ENCODE measurements around the gene IMP3.
"Not testable (repeated sequence)": the region's sequence is repeated elsewhere in the genome, so short reads cannot be mapped to it uniquely, and the experiment has no call there.

IMP3 gene

GRCh38 chr15:75649848-75650247 lies 9.8 kb upstream of the IMP3 start:
- no peak for DNase-seq

DNA sequence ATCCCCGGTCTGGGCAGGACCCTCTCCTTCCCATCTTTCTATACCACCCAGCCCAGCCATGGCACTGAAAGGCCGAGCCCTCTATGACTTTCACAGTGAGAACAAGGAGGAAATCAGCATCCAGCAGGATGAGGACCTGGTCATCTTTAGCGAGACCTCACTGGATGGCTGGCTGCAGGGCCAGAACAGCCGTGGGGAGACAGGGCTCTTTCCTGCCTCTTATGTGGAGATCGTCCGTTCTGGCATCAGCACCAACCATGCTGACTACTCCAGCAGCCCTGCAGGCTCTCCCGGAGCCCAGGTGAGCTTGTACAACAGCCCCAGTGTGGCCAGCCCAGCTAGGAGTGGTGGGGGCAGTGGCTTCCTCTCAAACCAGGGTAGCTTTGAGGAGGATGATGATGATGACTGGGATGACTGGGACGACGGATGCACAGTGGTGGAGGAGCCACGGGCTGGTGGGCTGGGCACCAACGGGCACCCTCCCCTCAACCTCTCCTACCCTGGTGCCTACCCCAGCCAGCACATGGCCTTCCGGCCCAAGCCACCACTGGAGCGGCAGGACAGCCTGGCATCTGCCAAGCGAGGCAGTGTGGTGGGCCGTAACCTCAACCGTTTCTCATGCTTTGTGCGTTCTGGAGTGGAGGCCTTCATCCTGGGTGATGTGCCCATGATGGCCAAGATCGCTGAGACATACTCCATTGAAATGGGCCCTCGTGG lies 9.2 kb upstream of the IMP3 start:
- DNase-seq = no peak

- no peak for DNase-seq
Observed at GRCh38 chr15:75648156-75649000, 8.4 kb upstream of the IMP3 start.

DNA sequence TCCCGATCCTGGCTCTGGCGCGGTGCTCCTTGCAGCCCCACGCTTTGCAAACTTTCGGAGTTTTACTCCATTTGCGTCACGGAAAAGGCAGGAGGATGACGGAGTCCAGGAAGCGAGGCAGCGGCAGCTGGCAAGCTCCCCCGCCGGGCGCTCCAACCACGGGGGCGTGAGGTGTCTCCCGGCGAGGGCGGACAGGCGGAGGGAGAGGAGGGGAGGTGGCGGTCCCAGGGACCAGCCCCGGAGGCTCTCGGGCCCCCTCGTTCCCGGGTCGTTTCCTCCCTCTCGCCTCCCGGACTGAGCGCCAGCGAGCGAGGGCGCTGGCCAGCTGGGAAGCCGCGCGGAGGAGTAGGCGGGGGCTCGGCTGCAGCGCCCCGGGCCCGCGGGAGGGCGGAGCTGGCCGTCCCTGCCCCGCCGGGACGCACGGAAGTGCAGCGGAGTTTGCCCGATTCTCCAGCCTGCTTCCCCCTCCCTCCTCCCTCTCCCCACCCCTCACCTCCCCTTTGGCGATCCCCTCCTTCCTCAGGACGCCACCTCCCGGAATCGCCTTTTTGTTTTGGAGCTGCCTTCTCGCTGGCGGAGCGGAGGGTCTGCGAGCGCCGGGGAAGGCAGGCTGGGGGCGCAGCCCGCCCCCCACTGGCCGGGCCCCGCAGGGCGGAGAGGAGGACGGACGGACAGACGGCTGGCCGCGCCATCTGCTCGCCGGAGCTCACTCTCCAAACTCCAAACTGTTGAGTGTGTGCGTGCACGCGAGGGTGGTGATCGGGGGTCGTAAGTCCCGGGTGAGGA lies 7.5 kb upstream of the IMP3 start, which contains the start of gene SNX33:
Gene SNX33, plus strand, starts transcription at position 543 of the 786 bp plus-strand sequence. CDS start 1,191 bp downstream, outside the sequence.
- peak; percentile 23 for DNase-seq

DNA sequence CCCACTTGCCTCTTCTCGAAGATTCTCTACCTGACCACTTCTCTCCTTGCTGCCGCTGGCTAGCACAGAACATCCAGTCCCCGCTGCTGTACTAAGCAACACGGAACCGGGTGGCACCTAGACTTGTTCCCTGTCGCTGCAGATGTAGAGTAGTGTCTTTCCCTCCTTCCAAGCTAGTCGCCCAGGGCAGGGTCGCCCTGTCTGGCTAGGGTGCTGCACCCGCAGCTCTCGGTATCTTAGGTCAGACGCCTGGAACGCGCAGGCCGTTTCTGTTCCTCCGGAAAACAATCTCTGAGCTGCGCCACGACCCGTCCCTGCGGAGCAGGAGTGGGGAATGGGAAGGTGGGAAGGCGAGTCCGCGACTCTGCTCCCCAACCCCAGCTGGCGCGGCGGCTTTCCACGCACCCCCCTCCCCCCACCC lies 6.9 kb upstream of the IMP3 start:
- DNase-seq = no peak

GRCh38 chr15:75646112-75646943 lies 6.3 kb upstream of the IMP3 start:
- no peak for DNase-seq

GRCh38 chr15:75644376-75644775 lies 4.4 kb upstream of the IMP3 start:
- no peak for DNase-seq

- no peak for DNase-seq
Observed at GRCh38 chr15:75641603-75642002, 1.6 kb upstream of the IMP3 start.

DNA sequence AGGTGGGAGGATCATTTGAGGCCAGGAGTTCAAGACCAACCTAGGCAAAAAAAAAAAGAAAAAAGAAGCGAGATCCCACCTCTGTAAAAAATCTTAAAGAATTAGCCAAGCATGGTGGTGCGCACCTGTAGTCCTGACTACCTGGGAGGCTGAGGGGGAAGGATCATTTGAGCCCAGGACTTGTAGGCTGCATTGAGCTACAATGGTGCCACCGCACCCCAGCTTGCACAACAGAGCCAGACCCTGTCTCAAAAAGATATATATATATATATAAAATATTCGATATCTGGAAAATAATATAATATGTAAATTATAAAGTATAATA lies 1.1 kb upstream of the IMP3 start:
- no peak for DNase-seq

- DNase-seq = peak; percentile 62
Observed at GRCh38 chr15:75640483-75641178, 607 bp upstream of the IMP3 start.

DNA sequence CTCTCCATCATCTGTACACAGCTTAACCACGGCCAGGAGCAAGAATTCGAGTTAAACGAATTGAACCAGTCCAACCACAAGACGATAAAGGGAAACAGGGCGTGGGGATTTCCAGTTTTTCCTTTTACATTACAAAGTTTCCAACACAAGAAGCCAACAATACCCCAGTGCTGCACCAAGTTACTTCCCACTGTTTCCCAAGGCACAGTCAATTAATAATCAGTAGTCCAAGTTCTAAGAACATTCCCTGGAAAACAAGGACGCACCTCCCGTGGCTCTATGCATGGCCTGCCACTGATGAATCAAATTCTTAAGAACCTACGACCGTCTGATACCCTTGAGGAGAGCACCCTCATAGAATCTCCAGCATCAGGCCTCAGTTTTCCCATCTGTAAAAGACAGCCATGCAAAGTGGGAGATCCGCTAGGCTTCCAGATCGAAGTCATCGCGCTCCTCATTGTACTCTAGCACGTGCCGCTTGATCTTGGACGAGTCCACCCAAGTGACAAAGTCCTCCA lies 774 bp downstream of the IMP3 start:
- DNase-seq = no peak

- DNase-seq = no peak
Observed at GRCh38 chr15:75637245-75638009, 2.6 kb downstream of the IMP3 start.

DNA sequence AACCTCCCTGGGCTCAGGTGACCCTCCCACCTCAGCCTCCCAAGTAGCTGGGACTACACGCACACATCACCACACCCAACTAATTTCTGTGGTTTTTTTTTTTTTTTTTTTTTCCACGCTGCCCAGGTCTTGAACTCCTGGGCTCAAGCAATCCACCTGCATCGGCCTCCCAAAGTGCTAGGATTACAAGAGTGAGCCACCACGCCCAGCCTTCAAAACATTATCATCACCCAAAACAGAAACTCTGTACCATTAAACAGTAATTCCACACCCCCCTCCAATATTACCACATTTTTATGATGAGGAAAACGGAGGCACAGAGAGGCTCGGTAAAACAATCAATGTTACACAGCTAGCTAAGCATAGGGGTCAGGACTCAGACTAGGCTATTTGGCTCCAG lies 4.0 kb downstream of the IMP3 start:
- no peak for DNase-seq

- not testable (repeated sequence) for DNase-seq
Observed at GRCh38 chr15:75633922-75634321, 6.1 kb downstream of the IMP3 start.

- no peak for DNase-seq
Observed at GRCh38 chr15:75631935-75632334, 8.1 kb downstream of the IMP3 start.

GRCh38 chr15:75625542-75626347 lies 14.3 kb downstream of the IMP3 start, which contains the start of gene SNUPN:
TSS of gene SNUPN (minus strand) at chr15:75625725. CDS start at chr15:75621051, 4,674 bp downstream.
- peak; percentile 75 for DNase-seq

GRCh38 chr15:75622505-75622904 lies 17.5 kb downstream of the IMP3 start:
- no peak for DNase-seq

DNA sequence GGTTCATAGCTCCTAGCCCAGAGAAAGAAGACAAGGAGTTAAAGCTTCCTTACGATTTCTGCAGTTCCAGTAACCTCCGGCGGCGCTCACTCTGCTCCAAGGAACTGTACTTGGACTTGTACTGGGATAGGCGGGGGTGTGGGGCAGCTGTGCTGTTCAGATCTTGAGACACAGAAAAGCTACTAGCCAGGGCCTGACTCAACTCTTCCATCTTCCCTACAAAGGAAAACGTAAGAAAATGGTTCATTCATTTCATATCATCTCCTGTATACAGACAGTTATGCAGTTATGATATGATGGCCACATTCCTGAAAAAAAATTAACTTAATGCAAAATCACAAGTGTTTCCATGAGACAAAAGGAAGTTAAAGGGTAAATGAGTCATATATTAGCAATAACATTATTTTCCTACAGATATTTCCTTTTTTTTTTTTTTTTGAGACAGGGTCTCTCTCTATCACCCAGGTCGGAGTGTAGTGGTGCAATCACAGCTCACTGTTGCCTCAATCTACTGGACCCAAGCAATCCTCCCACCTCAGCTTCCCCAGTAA lies 19.1 kb downstream of the IMP3 start:
- DNase-seq = no peak

DNA sequence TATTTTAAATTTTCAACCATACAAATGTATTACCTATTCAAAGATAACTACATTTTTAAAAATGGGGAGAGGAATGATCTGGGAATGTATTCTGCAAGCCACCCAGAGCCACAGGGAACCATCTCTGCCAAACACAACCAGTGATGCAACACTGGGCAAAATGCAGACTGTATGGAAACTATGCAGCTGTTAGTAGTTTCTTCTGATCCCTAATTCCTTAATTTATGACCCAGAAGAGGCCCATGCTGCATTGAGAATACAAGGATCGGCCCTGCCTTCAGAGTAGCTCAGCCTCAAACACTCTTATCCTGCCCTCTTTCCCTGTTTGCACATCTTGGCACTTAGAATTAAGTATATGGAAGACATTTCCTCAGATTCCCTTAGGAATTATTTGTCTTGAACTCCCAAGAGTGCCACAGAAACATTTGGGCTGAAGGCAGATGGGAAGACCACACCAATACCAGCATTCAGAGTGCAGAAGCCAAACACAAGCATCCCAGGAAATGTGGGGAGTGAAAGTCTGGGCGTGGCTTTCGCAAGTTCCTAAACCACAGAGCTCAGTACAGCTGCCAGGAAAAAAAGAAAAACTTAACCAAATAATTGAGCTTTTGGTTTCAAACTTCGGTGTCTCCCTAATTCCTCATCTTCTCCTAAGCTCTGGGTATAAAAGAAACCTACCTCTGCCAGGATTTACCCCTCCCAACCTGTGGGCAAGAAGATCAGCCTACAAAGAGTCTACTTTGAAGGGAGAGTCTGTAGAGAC lies 19.8 kb downstream of the IMP3 start:
- DNase-seq = no peak

All from NCI-H1694 treated with DMSO at 0.1 percent for 48 hours (cell line).